ENCODE data around the gene AUNIP. TPM values are rescaled to one million over a fixed set of nuclear protein-coding genes. Genes with fewer than 3 reads are reported as not detected.

The AUNIP gene
- total and polyA plus RNA-seq, 2 donors (not counting 3 experiments of a cell fraction or from before 2014, with no cell fraction given) = 1.8 to 4.5 TPM

GRCh38 chr1:25813734-25814471 is 45.4 kb downstream of the AUNIP start:
- intact Hi-C loops (cut with micrococcal nuclease) = no loop called here
- CTCF ChIA-PET = interaction anchor here (0.8 to 1.2 kb wide), 2 partner anchors 9 to 205 kb away, joined by 3 read pairs; no protein-coding TSS in a partner anchor

More at GRCh38 chr1:25813734-25814471, 45.4 kb downstream of the AUNIP start:
- no TSS peak for BruUV-seq (replicated peaks)
- Histone ChIP-seq H3K4me1 (ENCODE audit: control insufficient read depth, extremely low read depth, insufficient read depth, low read length) (no peaks in the 10 kb centered on the region), H3K9me3 (replicated peaks; ENCODE audit: control insufficient read depth, insufficient read depth, low read length) (no peaks in the 10 kb centered on the region), H4K20me1 (replicated peaks; ENCODE audit: control insufficient read depth, extremely low read depth, insufficient read depth, low read length) (no peaks in the 10 kb centered on the region), H3K36me3 (ENCODE audit: control insufficient read depth in 2 of 2, extremely low read depth in 1 of 2, insufficient read depth in 2 of 2, low read length in 2 of 2) (peaks cover 7 to 57% of the 10 kb centered on the region in 2 experiments), H3K9me1 (replicated peaks; ENCODE audit: control insufficient read depth, extremely low read depth, insufficient read depth, low read length) (no peaks in the 10 kb centered on the region), H3K27ac (ENCODE audit: insufficient read depth, low read depth, low read length) (no peak overlapping the region), H2AFZ (ENCODE audit: low read depth, low read length) (no peak overlapping the region), H3K4me3 (replicated peaks in 1 of 3; ENCODE audit: insufficient read depth in 1 of 3, low read depth in 1 of 3, low read length in 3 of 3) (no peak overlapping the region), H3K9ac (replicated peaks; ENCODE audit: extremely low read depth, insufficient read depth, low read length) (no peak overlapping the region), H3K27me3 (ENCODE audit: control insufficient read depth in 2 of 2, insufficient read depth in 2 of 2, low read length in 2 of 2) (no peaks in the 10 kb centered on the region), H3K4me2 (ENCODE audit: insufficient read depth, low read length) (no peak overlapping the region), H3K79me2 (ENCODE audit: control insufficient read depth, insufficient read depth, low read length) (no peaks in the 10 kb centered on the region)
- dilution Hi-C loops (cut with MboI; ENCODE audit: extremely low pct_ligation_motif_present, low sequenced_read_pairs) = no loop called here
- POLR2A ChIA-PET = no interaction called here
- DNase-seq (ENCODE audit: low read depth, low spot score) (no peak), FAIRE-seq (no peak)
- no peak for TF ChIP-seq JUN (IDR thresholded peaks at IDR 0.05; ENCODE audit: borderline replicate concordance, insufficient read depth, insufficient read length, low read depth)
- TF ChIP-seq, protein P1, sequence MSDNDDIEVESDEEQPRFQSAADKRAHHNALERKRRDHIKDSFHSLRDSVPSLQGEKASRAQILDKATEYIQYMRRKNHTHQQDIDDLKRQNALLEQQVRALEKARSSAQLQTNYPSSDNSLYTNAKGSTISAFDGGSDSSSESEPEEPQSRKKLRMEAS (IDR thresholded peaks at IDR 0.05; ENCODE audit: insufficient read depth, insufficient read length) = no peak
- TF ChIP-seq GATA2 (IDR thresholded peaks at IDR 0.05; ENCODE audit: insufficient read depth, insufficient read length, low read depth, low read length) = no peak
- no peak for TF ChIP-seq POLR2AphosphoS5 (IDR thresholded peaks at IDR 0.05; ENCODE audit: insufficient read depth, low read depth, low read length)
- no peak for TF ChIP-seq MYC (IDR thresholded peaks at IDR 0.05; ENCODE audit: low read depth, low read length)
- TF ChIP-seq EZH2 (IDR thresholded peaks at IDR 0.05; ENCODE audit: borderline replicate concordance, low read depth, low read length, severe bottlenecking) = no peak
- TF ChIP-seq POLR2A (IDR thresholded peaks at IDR 0.05; ENCODE audit: low read depth, low read length) = no peak
- no peak for TF ChIP-seq FOS (IDR thresholded peaks at IDR 0.05; ENCODE audit: borderline replicate concordance, insufficient read depth, low read length)
- TF ChIP-seq CTCF (IDR thresholded peaks at IDR 0.05; ENCODE audit: extremely low read depth in 1 of 2, insufficient read depth in 1 of 2, low read depth in 1 of 2, low read length in 2 of 2) = no peak
